ENCODE measurements around the gene ZFAND3.
A peak's percentile ranks its signal among the peaks of the same experiment; 100 is the strongest.

The ZFAND3 gene

DNA sequence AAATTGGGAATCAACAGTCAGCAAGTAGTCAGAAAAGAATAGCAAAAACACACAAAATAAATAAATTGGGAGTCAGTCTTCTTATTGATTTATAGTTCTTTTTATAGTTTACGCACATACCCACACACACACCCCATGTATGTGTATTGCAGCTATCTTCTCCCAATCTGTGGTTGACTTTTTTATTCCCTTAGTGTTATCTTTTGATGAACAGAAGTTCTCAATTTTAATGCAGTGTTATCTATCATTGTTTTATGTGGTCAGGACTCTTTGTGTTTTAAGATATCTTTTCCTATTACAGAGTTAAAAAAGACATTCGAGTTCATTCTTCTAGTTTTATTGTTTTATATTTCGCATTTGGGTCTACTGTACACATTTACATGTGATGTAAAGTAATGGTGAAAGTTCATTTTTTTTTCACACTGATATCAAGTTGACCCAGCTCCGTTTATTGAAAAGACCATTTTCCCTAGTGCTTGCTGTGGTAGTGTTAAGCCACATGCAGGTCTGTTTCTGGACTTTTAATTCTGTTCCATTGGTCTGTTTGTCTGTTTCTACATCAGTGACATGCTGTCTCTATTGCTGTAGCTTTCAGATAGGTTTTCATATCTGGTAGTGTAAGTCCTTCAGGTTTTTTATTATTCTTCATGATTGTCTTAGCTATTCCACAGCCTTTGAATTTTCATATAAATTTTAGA lies 78.4 kb downstream of the ZFAND3 start:
- DNase-seq, result no peak

DNA sequence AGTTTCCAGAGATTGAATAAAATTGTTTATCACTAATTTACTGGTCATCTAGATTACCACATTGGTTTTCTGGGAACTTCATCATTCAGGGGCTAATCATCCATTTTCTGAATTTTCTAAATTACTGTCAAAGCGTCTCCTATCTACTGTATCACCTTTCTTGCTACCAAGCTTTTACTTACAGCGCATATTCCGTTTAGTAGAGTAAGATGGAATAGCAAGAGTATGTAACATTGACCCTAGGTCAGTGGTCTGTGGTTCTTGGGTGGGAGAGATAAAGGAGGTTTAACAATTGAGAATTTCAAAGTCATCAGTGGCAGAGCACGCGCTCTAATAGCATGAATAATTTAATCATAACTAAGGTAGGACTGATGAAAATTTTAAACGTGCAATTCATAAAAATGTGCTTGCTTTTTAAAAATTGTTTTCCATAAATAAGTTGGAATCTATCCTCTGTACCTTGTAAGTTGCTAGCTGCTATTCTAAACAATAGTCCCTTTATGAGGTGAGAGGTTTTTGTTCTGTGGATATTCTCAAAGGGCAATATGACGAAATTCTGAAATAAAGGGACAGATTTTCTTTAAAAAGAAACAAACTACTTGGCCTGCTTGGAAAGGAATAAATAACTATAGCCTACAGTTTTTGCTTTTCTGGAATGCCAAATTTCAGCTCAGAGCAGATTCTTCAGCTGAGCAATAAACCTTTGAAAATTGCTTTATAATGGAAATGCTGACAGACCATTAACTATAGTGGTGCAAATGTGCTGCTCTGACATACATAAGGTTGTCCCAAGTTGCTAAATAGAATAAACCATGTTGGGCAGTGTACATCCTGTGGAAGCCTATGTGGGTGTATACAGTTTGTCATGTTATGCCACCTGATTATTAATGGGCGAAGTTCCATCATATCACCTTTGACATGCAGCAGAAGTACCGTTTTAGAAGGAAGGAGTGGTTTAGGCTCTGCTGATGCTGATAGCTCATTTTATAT lies 84.1 kb downstream of the ZFAND3 start:
- DNase-seq, result no peak

DNA sequence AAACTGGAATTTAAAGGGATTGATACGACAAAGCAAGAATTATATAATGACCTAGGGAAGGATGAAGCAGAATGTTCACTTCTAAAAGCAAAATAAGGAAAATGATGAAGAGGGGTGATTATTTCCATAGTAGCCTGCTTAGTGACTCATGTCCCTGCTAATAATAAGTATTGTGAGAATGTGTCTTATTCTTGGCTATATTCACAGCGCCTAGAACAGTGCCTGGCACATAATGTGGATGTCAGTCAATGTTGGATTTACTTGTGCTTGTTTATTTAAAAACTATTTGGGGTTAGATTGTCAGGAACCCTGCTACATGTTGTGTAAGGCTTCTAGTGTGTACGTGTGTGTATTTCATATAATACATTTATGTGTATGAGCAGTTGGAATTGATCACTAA lies 85.1 kb downstream of the ZFAND3 start:
- DNase-seq, result no peak

DNA sequence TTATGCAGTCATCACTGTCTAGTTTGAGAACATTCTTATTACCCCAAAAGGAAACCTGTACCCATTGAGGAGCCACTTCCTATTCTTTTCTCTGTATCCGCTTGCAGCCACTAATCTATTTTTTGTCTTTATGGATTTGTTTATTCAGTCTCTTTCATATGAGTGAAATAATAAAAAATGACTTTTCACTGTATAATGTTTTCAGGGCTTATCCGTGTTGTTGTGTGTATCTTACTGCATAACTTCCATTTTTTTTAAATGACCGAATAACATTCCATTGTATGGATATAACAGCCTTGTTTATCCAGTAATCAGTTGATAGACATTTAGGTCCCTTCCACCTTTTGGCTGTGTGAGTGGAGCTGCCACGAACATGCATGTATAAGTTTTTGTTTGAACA lies 86.6 kb downstream of the ZFAND3 start:
- peak; percentile 67 for DNase-seq

DNA sequence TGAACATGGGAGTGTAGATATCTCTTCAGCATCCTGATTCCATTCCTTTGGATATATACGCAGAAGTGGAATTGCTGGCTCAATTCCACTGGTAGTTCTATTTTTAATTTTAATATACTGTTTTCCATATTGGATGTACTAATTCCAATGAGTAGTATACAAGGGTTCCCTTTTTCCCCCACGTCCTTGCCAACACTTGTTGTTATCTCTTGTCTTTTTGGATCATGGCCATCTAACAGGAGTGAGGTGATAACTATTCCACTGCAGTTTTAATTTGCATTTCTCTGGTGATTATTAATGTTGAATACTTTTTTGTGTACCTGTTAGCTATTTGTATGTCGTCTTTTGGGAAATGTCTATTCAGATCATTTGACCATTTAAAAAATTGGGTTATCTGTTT lies 91.5 kb downstream of the ZFAND3 start:
- no peak for DNase-seq

DNA sequence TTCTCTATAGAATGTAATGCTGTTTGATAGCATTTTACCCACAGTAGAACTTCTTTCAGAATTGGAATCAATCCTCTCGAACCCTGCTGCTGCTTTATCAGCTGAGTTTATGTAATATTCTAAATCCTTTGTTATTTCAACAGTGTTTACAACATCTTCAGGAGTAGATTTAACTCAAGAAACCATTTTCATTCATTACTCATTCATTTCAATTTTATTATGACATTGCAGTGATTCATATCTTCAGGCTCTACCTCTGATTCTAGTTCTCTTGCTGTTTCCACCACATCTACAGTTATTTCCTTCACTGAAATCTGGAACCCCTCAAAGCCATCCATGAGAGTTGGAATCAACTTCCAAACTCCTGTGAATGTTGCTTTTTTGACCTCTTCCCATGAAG lies 93.7 kb downstream of the ZFAND3 start:
- DNase-seq, result peak; percentile 40

DNA sequence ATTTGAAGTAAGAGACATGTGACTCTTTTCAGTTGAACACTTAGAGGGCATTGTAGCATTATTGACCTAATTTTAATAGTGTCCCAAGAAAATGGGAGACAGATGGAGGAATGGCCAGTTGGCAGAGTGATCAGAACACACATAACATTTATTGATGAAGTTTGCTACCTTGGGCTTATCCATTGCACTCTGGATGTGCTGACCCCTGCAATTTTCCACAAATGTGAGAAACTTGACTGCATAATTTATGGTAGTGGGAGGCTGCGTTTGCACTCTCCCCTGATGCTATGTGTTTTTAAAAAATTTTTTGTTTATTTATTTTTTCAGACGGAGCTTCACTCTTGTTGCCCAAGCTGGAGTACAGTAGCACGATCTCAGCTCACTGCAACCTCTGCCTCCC lies 95.9 kb downstream of the ZFAND3 start:
- DNase-seq, result no peak

DNA sequence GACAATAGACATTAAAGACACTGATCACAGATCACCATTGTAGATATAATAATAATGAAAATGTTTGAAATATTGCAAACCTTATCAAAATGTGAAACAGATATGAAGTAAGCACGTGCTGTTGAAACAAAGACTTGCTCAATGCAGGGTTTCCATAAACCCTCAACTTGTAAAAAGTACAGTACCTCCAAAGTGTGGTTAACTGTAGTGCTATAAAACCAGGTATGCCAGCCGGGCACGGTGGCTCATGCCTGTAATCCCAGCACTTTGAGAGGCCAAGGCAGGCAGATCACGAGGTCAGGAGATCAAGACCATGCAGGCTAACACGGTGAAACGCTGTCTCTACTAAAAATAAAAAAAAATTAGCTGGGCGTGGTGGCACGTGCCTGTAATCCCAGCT lies 96.6 kb downstream of the ZFAND3 start:
- no peak for DNase-seq

DNA sequence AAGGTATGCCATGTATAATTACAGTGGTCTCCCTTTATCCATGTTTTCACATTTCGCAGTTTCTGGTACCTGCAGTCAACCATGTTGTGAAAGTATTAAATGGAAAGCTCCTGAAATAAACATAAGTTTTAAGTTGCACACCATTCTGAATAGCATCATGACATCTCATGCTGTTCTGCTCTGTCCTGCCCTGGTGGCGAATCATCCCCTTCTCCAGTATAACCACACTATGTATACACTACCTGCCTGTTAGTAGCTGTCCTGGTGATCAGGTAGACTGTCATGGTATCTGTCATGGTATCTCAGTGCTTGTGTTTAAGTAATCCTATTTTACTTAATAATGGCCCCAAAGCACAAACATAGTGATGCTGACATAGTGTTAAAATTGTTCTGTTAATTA lies 97.1 kb downstream of the ZFAND3 start:
- DNase-seq, result no peak

DNA sequence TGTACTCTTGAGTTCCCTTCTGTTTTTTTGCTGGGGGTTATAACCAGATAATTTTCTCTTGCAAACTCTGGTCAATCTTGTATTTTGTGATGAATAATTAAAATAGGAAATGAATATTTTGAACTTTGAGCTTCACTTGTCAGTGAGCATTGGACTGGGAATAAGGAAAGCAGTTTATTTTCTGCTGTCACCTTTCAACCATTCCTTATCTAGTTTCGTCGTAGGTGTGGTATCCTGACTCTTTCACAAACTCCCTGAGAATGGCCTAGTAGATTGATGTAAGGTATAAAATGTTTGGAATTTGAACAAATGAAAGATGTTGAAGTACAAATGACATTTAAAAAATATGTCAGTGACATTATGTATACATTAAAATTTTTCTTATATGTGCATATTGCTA lies 98.0 kb downstream of the ZFAND3 start:
- no peak for DNase-seq

DNA sequence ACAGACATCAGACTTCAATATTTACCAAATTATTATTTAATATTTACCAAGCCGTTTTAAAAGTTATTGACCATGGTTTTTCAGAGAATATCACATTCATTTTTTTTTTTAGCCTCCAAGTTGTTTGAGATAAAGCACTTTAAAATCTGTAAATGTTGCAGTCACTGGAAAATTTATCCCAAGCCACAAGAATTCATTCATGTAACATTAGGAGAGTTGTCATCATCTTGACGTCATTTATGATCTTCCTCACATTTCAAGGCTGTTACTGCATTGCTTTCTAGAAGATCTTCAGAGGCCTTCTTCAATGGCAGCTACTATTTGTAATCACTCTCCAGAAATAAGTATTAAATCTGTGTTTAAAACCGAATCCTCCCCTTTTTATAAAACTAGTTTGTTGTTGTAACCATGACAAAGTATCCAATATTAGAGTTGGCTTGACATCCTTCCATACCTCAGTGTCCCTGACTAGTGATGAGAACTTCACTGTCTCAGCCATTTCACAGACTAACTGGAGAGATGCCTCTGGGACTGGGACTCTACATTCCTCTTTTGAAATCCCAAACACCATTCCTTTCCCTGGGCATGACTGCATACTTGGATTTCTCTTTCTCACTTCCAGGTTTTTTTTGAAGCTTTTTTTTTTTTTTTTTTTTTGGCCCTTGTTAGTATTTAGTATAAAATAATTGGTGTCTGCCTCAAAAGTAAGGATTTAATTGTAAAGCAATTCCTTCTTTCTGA lies 100.1 kb downstream of the ZFAND3 start:
- DNase-seq, result peak; percentile 75

DNA sequence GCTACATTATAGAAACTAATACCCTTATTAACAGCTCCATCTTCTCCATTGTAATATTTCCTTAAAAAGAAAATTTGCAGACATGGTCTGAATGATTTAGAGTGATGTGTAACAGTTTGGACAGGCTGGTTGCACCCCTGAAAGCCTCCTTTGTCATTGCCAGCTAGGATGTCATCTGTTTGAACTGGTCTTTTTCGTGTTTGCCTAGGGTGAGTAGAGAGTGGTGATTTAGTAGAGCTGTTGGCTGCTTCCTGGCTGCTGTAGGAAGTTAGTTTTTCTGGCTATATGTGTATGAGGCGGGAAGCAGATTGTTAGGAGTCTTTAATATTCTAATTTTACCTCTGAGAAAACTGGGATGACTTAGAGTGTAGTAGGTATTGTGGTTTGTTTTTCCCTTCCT lies 101.1 kb downstream of the ZFAND3 start:
- DNase-seq, result no peak

DNA sequence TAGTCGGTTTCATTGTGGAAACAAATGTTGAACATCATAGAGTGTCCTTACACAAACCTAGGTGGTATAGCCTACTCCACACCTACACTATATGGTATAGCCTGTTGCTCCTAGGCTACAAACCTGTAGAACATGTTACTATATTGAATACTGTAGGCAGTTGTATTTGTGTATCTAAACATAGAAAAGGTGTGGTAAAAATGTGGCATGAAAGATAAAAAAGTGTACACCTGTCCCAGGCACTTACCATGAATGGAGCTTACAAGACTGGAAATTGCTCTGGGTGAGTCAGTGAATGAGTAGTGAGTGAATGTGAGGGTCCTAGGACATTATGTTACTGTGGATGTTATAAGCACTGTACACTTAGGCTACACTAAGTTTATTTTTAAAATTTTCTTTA lies 103.0 kb downstream of the ZFAND3 start:
- DNase-seq, result no peak

DNA sequence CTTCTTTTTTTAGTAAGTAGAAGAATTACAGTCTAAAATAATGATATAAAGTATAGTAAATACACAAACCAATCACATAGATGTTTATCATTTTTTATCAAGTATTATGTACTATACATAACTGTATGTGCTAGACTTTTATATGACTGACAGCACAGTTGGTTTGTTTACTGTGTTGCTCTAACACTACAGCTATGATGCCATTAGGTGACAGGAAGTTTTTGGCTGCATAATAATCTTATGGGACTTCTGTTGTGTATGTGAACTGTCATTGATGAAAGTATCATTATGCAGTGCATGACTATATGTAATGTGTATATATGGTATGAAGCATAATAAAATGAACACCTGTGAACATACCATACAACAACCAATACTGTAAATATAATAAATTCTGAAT lies 104.0 kb downstream of the ZFAND3 start:
- DNase-seq, result no peak

DNA sequence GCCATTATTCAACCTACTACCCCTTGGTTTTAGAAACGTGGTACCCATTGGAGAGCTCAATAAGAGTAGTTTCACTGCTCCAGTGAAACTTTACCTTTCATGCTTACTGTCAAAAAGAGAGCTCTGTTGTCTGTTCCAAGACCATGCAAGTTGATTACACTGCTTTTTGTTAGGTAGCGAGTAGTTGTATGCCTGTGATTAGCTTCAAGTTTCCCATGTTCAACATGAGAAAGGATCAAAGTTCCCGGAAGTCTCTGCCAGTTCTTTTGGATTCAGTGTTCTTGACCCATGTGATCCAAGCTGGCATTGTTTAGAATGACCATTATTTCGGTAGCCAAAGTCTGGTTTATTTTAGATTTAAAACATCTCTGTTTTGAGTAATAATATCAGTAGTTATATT lies 107.1 kb downstream of the ZFAND3 start:
- no peak for DNase-seq

DNA sequence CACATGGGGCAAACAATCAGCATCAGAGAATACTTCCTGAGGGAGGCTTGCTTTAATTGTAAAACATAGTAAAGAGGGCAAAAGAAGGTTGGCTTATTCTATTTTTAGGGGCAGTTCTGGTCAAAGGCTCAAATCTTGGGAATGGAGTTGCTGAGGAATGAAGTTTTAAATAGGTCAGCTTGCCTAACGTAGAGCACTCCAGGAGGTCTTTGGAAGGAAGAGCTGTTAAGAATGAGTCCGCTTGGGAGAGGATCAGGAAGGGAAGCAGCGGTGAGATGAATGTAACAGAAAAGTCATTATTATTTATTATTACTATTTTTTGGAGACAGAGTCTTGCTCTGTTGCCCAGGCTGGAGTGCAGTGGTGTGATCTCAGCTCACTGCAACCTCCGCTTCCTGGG lies 108.7 kb downstream of the ZFAND3 start:
- DNase-seq, result peak; percentile 18

DNA sequence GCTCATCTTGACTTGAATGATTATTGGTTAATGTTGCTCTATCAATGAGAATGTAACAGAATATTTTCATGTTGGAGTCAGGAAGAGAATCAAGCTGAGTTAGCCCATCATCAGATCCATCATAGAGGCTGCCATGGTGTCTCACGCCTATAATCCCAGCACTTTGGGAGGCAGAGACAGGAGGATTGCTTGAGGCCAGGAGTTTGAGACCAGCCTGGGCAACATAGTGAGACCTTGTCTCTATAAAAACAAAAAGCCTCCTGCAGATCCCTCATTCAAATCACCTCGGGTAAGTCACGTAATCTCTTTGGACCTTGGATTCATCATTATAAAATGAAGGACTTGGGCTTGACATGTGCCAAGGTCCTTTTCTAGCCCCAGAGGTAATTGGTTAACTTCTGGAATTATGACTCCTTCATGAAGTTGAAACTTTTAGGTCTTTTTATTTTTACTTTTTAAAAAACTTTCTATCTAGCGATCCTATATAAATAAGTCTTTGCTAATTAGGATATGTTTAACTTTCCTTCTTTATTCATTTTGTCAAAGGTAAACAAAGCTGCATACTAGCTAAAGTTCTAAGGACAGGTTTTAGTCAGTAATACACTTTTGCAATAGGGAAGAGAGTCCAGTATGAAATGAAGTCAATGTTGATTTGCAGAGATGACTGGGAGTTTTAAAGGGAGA lies 110.9 kb downstream of the ZFAND3 start:
- no peak for DNase-seq

DNA sequence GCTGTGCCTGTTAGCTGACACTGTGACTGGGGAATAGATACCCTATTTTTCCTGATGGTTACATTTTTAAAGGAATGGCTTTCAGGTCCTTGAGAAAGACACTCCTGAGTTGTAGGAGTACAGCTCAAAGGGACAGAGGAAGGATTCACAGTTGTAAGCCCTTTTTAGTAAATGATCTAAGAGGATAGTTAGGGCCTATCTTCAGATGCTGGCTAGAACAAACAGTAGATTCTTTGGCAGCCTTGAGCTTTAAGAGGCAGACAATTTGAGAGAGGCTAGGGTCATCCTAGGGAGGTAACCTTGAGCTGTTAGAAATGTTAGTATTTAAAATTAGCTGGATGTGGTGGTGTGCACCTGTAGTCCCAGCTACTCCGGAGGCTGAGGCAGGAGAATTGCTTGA lies 111.5 kb downstream of the ZFAND3 start:
- DNase-seq, result no peak

DNA sequence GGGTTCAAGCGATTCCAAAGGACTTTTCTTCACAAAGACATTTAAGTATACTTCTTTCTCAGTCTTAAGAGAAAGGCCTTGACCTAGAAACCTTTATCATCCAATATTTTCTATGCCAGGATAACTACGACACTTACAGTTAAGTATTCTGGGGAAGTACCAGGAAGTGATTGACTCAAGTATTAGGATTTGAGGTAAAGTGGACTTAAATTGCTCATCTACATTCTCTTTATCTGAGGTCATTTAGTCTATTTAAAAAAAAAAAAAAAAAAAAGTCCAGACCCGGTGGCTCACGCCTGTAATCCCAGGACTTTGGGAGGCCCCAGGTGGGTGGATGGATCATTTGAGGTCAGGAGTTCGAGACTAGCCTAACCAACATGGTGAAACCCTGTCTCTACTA lies 114.7 kb downstream of the ZFAND3 start:
- DNase-seq, result peak; percentile 16

DNA sequence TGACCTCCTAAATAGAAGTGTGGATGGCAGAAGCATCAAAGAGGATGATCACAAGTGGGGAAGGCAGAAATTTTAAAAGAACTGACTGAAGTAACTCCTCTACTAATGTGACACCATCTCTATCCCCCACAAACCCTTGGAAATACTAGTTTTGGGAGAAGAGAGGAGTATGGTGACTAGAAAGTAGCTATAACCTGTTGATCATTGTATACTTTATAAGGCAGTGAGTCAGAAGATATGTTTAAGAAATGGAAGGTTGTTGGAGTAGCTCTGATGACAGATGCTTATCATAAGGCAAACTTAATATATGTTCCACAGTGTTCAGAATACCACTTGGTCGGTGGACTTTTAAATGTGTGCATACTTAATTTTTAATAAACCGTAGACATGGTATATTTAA lies 116.6 kb downstream of the ZFAND3 start:
- DNase-seq, result no peak

DNA sequence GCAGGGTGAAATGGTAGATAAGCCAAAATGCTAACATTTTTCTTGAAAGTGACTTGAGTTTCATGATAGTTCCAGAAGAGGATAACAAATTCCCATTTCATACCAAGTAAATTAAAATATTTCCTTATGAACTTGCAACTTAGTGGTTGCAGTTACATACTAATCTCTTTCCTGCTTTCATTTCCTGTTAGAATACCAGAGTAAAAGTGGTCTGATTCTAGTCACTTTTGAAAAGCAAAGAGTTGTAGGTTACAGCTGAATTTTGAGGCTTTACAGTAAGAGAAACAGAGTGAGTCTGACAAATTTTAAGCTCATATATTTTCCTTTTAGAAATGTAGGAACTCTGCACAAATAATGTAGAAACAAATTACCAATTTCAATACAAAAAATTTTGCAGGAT lies 117.4 kb downstream of the ZFAND3 start:
- DNase-seq, result no peak

DNA sequence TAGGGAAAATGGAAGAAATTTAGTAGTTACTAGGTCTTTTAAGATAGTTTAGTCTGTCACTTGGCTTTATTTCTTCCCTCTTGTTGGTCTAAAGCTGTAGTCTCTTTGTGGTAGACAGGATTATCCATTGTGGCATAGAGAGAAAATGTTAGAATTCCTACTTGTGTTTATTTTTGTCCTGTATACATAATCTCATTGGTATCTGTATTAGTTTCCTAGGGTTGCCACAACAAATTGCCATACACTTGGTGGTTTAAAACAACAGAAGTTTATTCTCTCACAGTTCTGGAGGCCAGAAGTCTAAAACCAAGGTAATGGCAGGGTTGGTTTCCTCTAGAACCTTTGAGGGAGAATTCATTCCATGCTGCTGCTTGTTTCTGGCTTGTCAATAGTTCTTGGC lies 119.4 kb downstream of the ZFAND3 start:
- peak; percentile 33 for DNase-seq
